HG02870 (cell line): ENCODE data around the gene DDX10.
"Not testable (repeated sequence)": the region's sequence is repeated elsewhere in the genome, so short reads cannot be mapped to it uniquely, and the experiment has no call there.

Source experiments
- ATAC-seq: cut with Tn5 transposase; IDR thresholded peaks from one replicate; pipeline ENCODE4 v1.9.1; 2021; ENCODE audit warnings: mild to moderate bottlenecking, moderate library complexity; ENCODE audit not compliant: unreplicated experiment

Gene DDX10

GRCh38 chr11:108713076-108713790 lies 48.4 kb downstream of the DDX10 start:
- peak; percentile 84 for ATAC-seq

- no peak for ATAC-seq
These were observed 50.4 kb downstream of the DDX10 start for GRCh38 chr11:108715239-108715638.

- no peak for ATAC-seq
These were observed 53.6 kb downstream of the DDX10 start for GRCh38 chr11:108718466-108718865.

- ATAC-seq: no peak
These were observed 60.3 kb downstream of the DDX10 start for GRCh38 chr11:108724974-108725689.

DNA sequence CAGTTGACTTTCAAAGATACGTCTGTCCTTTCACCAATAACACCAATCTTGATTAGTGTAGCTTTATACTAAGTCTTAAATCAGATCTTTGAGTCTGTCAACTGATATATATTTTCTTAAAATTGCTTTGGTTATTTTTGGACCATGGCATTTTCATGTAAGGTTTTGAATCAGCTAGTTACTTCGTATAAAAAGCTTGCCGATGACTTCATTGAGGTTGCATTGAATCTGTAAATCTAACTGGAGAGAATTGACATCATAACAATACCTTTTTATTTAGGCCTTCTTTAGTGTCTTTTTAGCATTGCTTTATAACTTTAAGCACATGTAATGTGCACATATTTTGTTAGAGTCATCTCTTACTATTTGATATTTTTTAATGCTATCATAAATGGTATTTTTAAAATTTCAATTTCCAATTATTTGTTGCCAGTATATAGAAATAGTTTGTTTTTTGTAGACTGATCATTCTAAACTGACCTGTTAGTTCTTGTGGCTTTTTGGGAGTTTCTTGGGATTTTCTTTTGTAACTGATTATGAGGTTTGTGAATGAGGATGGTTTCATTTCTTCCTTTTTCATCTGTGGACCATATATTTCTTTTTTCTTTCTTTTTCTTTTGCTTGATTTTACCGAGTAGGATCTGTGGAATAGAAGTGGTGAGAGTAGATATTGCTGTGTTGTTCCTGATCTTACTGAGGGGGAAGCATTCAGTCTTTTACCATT lies 61.4 kb downstream of the DDX10 start:
- no peak for ATAC-seq

DNA sequence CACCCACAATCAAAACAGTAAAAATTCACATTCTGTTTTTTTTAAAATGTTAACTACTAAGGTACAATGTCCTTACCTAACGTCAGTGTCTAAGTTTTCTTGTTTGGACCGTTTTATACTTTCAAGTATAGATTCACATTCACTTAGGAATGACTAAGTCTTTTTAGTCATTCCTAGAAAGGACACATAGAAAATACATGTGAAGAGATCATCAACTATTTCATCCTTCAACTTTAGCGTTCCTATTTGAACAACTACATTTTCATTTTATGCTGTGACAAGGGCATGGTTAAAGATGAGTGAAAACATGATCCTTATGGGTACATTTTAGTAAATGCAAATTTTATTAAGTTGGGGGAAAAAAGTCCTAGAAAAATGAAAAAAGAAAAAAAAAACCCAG lies 62.8 kb downstream of the DDX10 start:
- ATAC-seq: peak; percentile 52

GRCh38 chr11:108729227-108729871 lies 64.5 kb downstream of the DDX10 start:
- ATAC-seq: no peak

GRCh38 chr11:108732395-108732794 lies 67.5 kb downstream of the DDX10 start:
- no peak for ATAC-seq

DNA sequence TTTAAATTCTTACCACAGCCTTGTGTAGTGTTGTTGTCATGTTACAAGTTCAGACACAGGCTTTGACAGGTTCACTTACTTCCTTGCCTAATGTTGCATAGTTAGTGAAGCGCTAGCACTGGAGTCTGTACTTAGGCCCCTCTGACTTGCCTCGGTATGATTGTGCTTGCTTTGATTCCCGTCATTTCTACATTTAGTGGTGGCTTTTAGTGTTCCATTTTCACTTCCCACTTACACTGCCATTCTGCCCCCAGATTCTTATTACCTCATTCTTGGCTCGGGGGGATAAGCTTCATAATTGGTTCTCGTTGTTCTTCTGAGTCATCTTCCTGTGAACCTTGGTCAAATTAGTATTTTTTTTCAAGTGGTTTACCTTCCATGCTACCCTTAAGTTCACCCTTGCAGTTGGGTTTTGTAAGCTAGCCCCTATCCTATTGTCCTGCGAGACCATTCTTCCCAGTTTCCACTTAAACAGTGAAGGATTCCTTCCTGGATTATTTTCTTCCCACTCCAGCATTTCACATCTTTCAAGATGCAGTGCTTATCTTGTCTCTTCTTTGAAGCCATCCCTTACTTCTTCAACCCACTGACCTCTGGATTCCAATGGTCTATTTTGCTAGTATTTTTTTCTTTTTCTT lies 68.7 kb downstream of the DDX10 start:
- ATAC-seq: peak; percentile 94

DNA sequence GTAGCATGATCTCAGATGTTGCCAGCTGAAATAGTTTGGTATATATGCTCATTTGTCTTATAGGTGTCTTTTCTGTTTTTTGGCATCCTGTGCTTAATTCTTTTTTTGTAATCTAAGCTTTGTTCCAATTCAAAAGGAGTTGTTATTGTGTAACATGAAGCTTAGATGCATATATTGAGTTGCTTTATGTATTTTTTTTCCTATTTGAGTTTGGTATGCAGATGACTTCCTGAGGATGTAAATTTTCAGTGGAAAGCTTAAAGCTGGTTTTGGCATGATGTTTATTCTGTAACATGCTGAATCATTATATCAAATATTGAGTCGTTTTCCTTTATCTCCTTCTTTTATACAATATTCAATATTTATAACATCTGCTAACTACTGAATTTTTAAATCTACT lies 69.4 kb downstream of the DDX10 start:
- no peak for ATAC-seq

DNA sequence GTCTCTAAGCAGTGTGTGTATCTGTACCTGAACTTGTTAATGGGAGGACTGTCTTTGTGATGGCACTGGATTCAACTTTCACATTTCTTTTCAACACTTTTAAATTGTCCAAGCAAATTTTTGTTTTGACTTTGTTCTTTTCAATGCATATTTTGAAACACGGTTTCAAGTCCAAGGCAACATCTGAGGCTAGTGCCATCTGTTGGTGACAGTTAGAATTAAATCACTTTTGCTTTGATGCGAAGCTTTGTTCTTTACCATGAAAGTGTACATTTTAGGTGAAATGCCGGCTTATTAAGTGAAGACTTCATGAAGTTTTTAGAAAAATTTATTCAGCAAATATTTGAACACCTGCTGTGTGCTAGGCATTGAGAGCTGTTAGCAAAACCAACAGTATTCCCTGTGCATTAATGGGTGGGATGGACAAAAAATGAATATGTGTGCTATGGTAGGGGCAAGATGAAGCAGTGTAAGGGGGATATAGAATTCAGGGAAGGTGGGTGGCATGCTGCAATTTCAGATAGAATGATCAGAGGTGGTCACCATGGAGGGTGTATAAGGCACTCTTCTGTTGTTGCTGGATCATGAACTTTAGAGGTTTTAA lies 70.2 kb downstream of the DDX10 start:
- ATAC-seq: no peak

DNA sequence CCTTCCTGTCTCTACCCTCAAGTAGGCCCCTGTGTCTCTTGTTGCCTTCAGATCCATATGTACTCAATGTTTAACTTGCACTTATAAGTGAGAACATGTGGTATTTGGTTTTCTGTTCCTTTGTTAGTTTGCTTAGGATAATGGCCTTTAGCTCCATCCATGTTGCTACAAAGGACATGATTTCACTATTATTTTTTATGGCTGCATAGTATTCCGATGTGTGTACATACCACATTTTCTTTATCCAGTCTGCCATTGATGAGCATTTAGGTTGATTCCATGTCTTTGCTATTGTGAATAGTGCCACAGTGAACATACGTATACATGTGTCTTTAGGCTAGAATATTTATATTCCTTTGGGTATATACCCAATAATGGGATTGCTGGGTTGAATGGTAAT lies 75.3 kb downstream of the DDX10 start:
- ATAC-seq: not testable (repeated sequence)

DNA sequence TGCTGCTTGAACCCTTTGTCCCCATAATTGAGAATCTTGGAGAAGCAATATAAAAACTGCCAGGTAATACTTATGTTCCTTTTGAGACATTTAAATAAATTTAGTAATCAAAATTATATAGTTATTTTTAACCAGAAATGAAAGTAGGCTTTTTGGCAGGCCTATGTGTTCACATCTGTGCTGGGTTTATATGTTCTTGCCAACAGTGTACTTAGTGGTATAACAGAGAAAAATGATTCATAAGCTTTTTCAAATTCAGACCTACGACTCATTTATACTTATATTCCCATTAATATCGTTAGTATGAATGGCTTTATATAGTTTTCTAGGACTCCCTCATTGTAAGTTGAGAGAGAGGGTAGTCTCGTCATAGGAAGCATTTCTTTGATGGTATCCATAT lies 79.0 kb downstream of the DDX10 start:
- no peak for ATAC-seq

DNA sequence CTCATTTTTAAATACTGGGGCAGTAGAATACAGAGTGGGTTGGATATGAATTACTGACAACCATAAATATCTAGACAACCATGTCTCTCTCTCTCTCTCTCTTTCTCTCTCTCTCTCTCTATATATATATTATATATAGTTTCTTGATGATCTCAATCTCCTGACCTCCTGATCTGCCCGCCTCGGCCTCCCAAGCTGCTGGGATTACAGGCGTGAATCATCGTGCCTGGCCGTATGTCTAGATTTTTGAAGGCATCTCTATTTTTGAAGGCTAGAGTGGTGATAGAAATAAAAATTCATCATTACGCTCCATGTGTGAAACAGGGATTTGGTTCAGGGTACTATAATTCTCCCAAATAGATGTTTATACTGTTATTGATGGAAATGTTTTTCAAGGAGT lies 84.1 kb downstream of the DDX10 start:
- ATAC-seq: no peak

GRCh38 chr11:108751444-108751843 lies 86.6 kb downstream of the DDX10 start:
- no peak for ATAC-seq

- ATAC-seq: peak; percentile 44
These were observed 87.5 kb downstream of the DDX10 start for GRCh38 chr11:108752297-108752751.

DNA sequence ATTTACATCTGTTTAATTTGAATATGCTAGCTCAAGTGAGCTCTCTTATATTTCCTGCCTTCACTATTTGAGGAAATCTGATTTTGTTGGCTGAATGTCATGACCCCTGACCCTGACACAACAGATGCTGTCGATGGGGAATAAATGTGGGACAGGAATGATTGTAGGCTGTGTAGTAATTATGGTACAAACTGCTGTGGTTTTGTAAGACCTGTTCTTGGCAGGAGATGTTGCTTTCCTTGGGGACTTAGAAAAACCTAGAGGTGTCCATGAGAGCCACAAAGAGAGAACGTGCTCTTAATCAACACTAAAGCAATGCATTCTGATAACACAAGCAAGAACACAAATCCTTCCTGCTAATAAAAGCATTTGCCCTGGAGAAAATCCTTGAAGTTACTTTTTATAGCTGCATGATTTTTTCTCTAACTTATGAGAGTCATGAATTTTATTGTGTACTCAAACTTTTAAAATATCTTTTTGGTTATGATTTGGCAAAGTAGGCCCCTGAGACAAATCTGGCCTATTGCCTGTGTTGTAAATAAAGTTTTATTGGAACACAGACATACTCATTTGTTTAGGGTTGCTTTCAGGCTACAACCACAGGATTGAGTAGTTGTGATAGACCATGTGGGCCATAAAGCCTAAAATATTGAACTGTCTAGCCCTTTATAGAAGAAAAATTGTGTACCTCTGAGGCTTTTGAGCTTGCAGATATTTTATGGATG lies 90.2 kb downstream of the DDX10 start:
- ATAC-seq: no peak

GRCh38 chr11:108757630-108758029 lies 92.8 kb downstream of the DDX10 start:
- no peak for ATAC-seq

DNA sequence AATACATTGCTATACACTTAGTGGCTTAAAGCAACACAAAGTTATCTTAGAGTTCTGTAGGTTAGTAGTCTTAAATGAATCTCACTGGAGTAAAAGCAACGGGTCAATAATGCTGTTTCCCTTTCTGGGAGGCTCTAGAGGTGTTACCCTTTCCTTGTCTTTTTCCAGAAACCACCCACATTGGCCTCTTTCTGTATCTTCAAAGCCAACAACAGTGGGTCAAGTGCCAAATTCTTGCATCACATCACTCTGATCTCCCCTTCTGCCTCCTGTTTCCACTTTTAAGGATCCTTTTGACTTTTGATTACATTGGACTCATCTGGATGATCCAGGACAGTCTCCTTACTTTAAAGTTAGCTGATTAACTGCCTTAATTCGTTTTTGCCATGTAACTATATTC lies 93.6 kb downstream of the DDX10 start:
- no peak for ATAC-seq
